ENCODE data around the gene ALG8.

DNA sequence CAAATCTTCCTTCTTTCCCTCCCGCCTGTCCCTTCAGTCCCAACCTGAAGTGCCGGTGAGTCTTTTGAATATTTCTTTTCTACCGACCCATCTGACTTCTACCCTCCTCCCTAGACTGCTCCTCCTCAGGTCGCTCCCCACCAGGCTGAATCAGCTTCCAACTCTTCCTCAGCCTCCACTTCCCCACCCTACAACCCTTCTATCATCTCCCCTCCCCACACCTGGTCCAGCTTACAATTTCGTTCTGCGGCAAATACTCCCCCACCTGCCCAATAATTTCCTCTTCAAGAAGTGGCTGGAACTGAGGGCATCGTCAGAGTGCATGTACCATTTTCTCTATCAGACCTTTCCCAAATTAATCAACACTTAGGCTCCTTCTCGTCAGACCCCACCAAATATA is 57.3 kb downstream of the ALG8 start:
- TF ChIP-seq POLR2A (IDR thresholded peaks at IDR 0.05; ENCODE audit: low read depth, low read length) (no peak), POLR2AphosphoS5 (IDR thresholded peaks at IDR 0.05; ENCODE audit: low read depth, low read length) (no peak), PAX5 (IDR thresholded peaks at IDR 0.05; ENCODE audit: insufficient read depth, low read length, severe bottlenecking) (no peak), TAF1 (IDR thresholded peaks at IDR 0.05; ENCODE audit: low read depth, low read length) (no peak), SPI1 (IDR thresholded peaks at IDR 0.05; ENCODE audit: low read depth, low read length) (no peak)
